ENCODE measurements around the gene EPHA7.

Gene EPHA7

DNA sequence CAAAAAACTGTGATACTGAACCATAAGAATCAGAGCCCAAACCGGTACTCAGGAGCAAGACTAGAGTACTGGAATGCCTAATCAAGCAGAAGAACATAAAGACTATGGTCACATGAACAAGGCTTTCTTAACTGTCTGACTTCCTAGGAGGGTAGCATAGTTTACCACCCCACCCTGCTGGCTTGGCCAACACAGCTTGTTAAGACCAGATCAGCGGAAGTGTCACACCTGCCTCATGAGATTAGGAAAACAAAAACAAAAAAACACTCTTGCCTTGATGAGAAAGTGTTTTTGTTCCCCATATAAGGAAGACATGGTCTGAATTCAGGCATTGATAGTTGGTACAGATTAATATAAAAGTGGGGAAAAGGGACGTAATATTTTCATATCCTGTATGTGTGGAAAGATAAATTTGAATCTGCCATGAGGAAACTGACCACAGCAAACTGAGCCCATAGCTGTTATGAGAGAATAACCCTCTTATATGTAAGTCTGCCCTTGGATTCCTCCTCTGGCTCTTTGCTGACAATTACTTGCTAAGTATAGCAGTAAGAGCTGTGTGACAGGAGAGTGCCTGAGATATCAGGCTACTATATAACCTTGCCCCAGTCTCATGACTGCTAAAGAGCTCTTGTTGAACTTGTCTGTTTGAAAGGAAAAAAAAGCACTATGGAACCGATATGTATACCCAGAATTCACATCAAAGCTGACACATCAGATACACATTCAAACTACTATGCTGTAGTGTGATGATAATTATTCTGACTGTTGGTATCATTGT is 197.1 kb downstream of the EPHA7 start:
- Histone ChIP-seq H3K36me3 (ENCODE audit: control insufficient read depth in 1 of 2, insufficient read depth in 2 of 2, low read length in 2 of 2) (no peaks in the 10 kb centered on the region), H3K27me3 (ENCODE audit: control insufficient read depth in 1 of 2, insufficient read depth in 2 of 2, low read length in 2 of 2) (no peaks in the 10 kb centered on the region), H3K9me3 (ENCODE audit: control insufficient read depth in 1 of 2, low read length in 2 of 2) (no peaks in the 10 kb centered on the region), H3K4me1 (ENCODE audit: control insufficient read depth in 1 of 2, insufficient read depth in 2 of 2, low read length in 2 of 2) (no peaks in the 10 kb centered on the region), H3K27ac (ENCODE audit: low read depth, low read length) (no peak overlapping the region), H3K4me3 (ENCODE audit: low read depth in 1 of 2, low read length in 2 of 2) (no peak overlapping the region), H3K9ac (ENCODE audit: low read depth in 1 of 2, low read length in 2 of 2) (no peak overlapping the region)

GRCh38 chr6:93219447-93219846 is 199.9 kb downstream of the EPHA7 start:
- H3K9ac ChIP-seq (ENCODE audit: low read depth in 1 of 2, low read length in 2 of 2) = no peak overlapping the region
- H3K4me1 ChIP-seq (ENCODE audit: control insufficient read depth in 1 of 2, insufficient read depth in 2 of 2, low read length in 2 of 2) = no peaks in the 10 kb centered on the region
- no peaks in the 10 kb centered on the region for H3K27me3 ChIP-seq (ENCODE audit: control insufficient read depth in 1 of 2, insufficient read depth in 2 of 2, low read length in 2 of 2)
- H3K9me3 ChIP-seq (ENCODE audit: control insufficient read depth in 1 of 2, low read length in 2 of 2) = no peaks in the 10 kb centered on the region
- no peak overlapping the region for H3K4me3 ChIP-seq (ENCODE audit: low read depth in 1 of 2, low read length in 2 of 2)
- H3K36me3 ChIP-seq (ENCODE audit: control insufficient read depth in 1 of 2, insufficient read depth in 2 of 2, low read length in 2 of 2) = no peaks in the 10 kb centered on the region
- H3K27ac ChIP-seq (ENCODE audit: low read depth, low read length) = no peak overlapping the region

- Histone ChIP-seq H3K4me3 (ENCODE audit: low read depth in 1 of 2, low read length in 2 of 2) (no peak overlapping the region), H3K27me3 (ENCODE audit: control insufficient read depth in 1 of 2, insufficient read depth in 2 of 2, low read length in 2 of 2) (no peaks in the 10 kb centered on the region), H3K9me3 (ENCODE audit: control insufficient read depth in 1 of 2, low read length in 2 of 2) (no peaks in the 10 kb centered on the region), H3K4me1 (ENCODE audit: control insufficient read depth in 1 of 2, insufficient read depth in 2 of 2, low read length in 2 of 2) (no peaks in the 10 kb centered on the region), H3K9ac (ENCODE audit: low read depth in 1 of 2, low read length in 2 of 2) (no peak overlapping the region), H3K27ac (ENCODE audit: low read depth, low read length) (no peak overlapping the region), H3K36me3 (ENCODE audit: control insufficient read depth in 1 of 2, insufficient read depth in 2 of 2, low read length in 2 of 2) (no peaks in the 10 kb centered on the region)
These were observed 201.3 kb downstream of the EPHA7 start for GRCh38 chr6:93218096-93218495.

DNA sequence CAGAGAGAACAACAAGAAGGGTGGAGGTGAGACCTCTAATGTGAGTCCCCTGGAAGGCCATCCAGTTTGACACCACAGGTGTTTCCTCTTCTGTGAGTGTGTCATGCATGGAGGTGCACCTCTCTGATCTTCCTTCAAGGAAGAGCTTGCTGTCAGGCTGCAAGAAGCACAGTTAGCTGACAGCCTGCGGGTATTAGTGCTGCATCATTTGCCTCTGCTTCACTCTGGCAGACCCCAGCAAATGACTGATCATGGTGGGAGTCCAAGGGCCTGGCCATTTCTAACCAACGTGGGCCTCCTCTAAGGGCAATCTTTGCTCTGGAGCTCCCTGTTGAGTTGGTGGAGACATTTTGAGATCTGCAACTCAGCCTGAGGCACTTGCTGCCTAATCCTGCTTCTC is 206.3 kb downstream of the EPHA7 start:
- H3K4me1 ChIP-seq (ENCODE audit: control insufficient read depth in 1 of 2, insufficient read depth in 2 of 2, low read length in 2 of 2) = no peaks in the 10 kb centered on the region
- no peaks in the 10 kb centered on the region for H3K9me3 ChIP-seq (ENCODE audit: control insufficient read depth in 1 of 2, low read length in 2 of 2)
- H3K4me3 ChIP-seq (ENCODE audit: low read depth in 1 of 2, low read length in 2 of 2) = no peak overlapping the region
- no peak overlapping the region for H3K9ac ChIP-seq (ENCODE audit: low read depth in 1 of 2, low read length in 2 of 2)
- no peaks in the 10 kb centered on the region for H3K36me3 ChIP-seq (ENCODE audit: control insufficient read depth in 1 of 2, insufficient read depth in 2 of 2, low read length in 2 of 2)
- H3K27ac ChIP-seq (ENCODE audit: low read depth, low read length) = no peak overlapping the region
- no peaks in the 10 kb centered on the region for H3K27me3 ChIP-seq (ENCODE audit: control insufficient read depth in 1 of 2, insufficient read depth in 2 of 2, low read length in 2 of 2)

- Histone ChIP-seq H3K9ac (ENCODE audit: low read depth in 1 of 2, low read length in 2 of 2) (no peak overlapping the region), H3K4me3 (ENCODE audit: low read depth in 1 of 2, low read length in 2 of 2) (no peak overlapping the region), H3K36me3 (ENCODE audit: control insufficient read depth in 1 of 2, insufficient read depth in 2 of 2, low read length in 2 of 2) (no peaks in the 10 kb centered on the region), H3K4me1 (ENCODE audit: control insufficient read depth in 1 of 2, insufficient read depth in 2 of 2, low read length in 2 of 2) (no peaks in the 10 kb centered on the region), H3K27me3 (ENCODE audit: control insufficient read depth in 1 of 2, insufficient read depth in 2 of 2, low read length in 2 of 2) (no peaks in the 10 kb centered on the region), H3K9me3 (ENCODE audit: control insufficient read depth in 1 of 2, low read length in 2 of 2) (no peaks in the 10 kb centered on the region), H3K27ac (ENCODE audit: low read depth, low read length) (no peak overlapping the region)
These were observed 208.5 kb downstream of the EPHA7 start for GRCh38 chr6:93210908-93211307.

- H3K4me1 ChIP-seq (ENCODE audit: control insufficient read depth in 1 of 2, insufficient read depth in 2 of 2, low read length in 2 of 2) = no peaks in the 10 kb centered on the region
- no peak overlapping the region for H3K27ac ChIP-seq (ENCODE audit: low read depth, low read length)
- no peak overlapping the region for H3K4me3 ChIP-seq (ENCODE audit: low read depth in 1 of 2, low read length in 2 of 2)
- H3K9ac ChIP-seq (ENCODE audit: low read depth in 1 of 2, low read length in 2 of 2) = no peak overlapping the region
- no peaks in the 10 kb centered on the region for H3K36me3 ChIP-seq (ENCODE audit: control insufficient read depth in 1 of 2, insufficient read depth in 2 of 2, low read length in 2 of 2)
- H3K27me3 ChIP-seq (ENCODE audit: control insufficient read depth in 1 of 2, insufficient read depth in 2 of 2, low read length in 2 of 2) = no peaks in the 10 kb centered on the region
- H3K9me3 ChIP-seq (ENCODE audit: control insufficient read depth in 1 of 2, low read length in 2 of 2) = no peaks in the 10 kb centered on the region
These were observed 210.0 kb downstream of the EPHA7 start for GRCh38 chr6:93209358-93209757.

DNA sequence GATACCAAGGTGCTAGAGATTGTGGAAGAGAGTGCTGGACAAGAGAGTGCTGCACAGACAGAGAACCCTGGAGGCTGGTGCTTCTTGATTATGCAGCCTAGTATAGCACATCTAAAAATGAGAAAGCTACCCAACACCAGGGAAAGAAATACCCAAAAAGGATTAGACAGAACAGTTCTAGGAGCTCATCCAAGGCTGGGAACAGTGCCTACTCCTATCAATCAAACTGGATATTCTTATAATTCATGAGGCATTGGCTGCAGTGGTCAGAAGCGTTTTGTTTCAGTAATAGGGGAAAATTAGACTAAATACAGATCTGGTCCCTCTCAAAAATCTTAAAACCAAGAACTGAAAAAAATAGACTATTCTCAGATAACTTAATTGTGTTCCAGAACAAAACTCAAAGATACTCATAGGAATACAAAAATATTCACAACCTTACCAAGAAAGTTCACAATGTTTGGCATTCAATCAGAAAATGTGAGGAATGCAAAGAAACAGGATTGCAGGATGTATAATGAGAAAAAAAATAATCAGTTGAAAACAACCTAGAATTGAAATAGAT is 222.9 kb downstream of the EPHA7 start:
- Histone ChIP-seq H3K36me3 (ENCODE audit: control insufficient read depth in 1 of 2, insufficient read depth in 2 of 2, low read length in 2 of 2) (no peaks in the 10 kb centered on the region), H3K4me1 (ENCODE audit: control insufficient read depth in 1 of 2, insufficient read depth in 2 of 2, low read length in 2 of 2) (no peaks in the 10 kb centered on the region), H3K27me3 (ENCODE audit: control insufficient read depth in 1 of 2, insufficient read depth in 2 of 2, low read length in 2 of 2) (no peaks in the 10 kb centered on the region), H3K9me3 (ENCODE audit: control insufficient read depth in 1 of 2, low read length in 2 of 2) (no peaks in the 10 kb centered on the region), H3K9ac (ENCODE audit: low read depth in 1 of 2, low read length in 2 of 2) (no peak overlapping the region), H3K27ac (ENCODE audit: low read depth, low read length) (no peak overlapping the region), H3K4me3 (ENCODE audit: low read depth in 1 of 2, low read length in 2 of 2) (no peak overlapping the region)

- H3K36me3 ChIP-seq (ENCODE audit: control insufficient read depth in 1 of 2, insufficient read depth in 2 of 2, low read length in 2 of 2) = no peaks in the 10 kb centered on the region
- H3K4me1 ChIP-seq (ENCODE audit: control insufficient read depth in 1 of 2, insufficient read depth in 2 of 2, low read length in 2 of 2) = no peaks in the 10 kb centered on the region
- no peak overlapping the region for H3K9ac ChIP-seq (ENCODE audit: low read depth in 1 of 2, low read length in 2 of 2)
- H3K4me3 ChIP-seq (ENCODE audit: low read depth in 1 of 2, low read length in 2 of 2) = no peak overlapping the region
- no peaks in the 10 kb centered on the region for H3K27me3 ChIP-seq (ENCODE audit: control insufficient read depth in 1 of 2, insufficient read depth in 2 of 2, low read length in 2 of 2)
- H3K27ac ChIP-seq (ENCODE audit: low read depth, low read length) = no peak overlapping the region
- H3K9me3 ChIP-seq (ENCODE audit: control insufficient read depth in 1 of 2, low read length in 2 of 2) = no peaks in the 10 kb centered on the region
These were observed 224.9 kb downstream of the EPHA7 start for GRCh38 chr6:93194480-93194879.

DNA sequence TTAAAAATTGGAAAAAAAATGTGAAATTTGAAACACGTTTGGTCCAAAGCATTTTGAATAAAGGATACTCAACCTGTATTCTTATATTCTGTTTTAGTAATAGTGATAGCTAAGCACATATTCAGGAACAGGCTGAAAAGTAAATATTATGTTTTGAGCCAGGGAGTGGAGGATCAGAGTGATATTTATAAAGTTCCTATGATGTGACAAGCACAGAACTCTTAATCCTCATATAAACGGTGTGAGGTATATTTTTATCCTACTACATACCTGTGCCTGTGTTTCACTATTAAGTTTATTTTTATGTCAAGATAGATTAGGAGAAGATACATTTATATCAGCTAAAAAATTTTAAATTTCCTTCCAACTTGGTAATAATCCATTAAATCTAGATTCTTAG is 225.5 kb downstream of the EPHA7 start:
- Histone ChIP-seq H3K4me3 (ENCODE audit: low read depth in 1 of 2, low read length in 2 of 2) (no peak overlapping the region), H3K9me3 (ENCODE audit: control insufficient read depth in 1 of 2, low read length in 2 of 2) (no peaks in the 10 kb centered on the region), H3K27me3 (ENCODE audit: control insufficient read depth in 1 of 2, insufficient read depth in 2 of 2, low read length in 2 of 2) (no peaks in the 10 kb centered on the region), H3K4me1 (ENCODE audit: control insufficient read depth in 1 of 2, insufficient read depth in 2 of 2, low read length in 2 of 2) (no peaks in the 10 kb centered on the region), H3K27ac (ENCODE audit: low read depth, low read length) (no peak overlapping the region), H3K9ac (ENCODE audit: low read depth in 1 of 2, low read length in 2 of 2) (no peak overlapping the region), H3K36me3 (ENCODE audit: control insufficient read depth in 1 of 2, insufficient read depth in 2 of 2, low read length in 2 of 2) (no peaks in the 10 kb centered on the region)
